ENCODE data around the gene BTLA. TPM values are rescaled to one million over a fixed set of nuclear protein-coding genes. Genes with fewer than 3 reads are reported as not detected.

The BTLA gene
- total and polyA plus RNA-seq, 10 of the 15 experiments (the other 5 are each of a cell fraction or from before 2014, with no cell fraction given), result 55.4 to 134 (median 84.2) TPM

GRCh38 chr3:112463250-112463649, 36.0 kb downstream of the BTLA start (continued):
- peak; percentile 74 for TF ChIP-seq RELB (IDR thresholded peaks at IDR 0.05; ENCODE audit: low read depth)
- TF ChIP-seq JUNB (IDR thresholded peaks at IDR 0.05), result no peak; the same call in 1 of the 2 replicates
- TF ChIP-seq SMARCA5 (IDR thresholded peaks at IDR 0.05), result no peak
- TF ChIP-seq RCOR1 (conservative IDR thresholded peaks at IDR 0.05; ENCODE audit: low read depth, low read length), result no peak
- no peak for TF ChIP-seq RB1 (IDR thresholded peaks at IDR 0.05; ENCODE audit: borderline replicate concordance)
- TF ChIP-seq SUPT20H (IDR thresholded peaks at IDR 0.05; ENCODE audit: borderline replicate concordance, control insufficient read depth, low read depth, low read length), result no peak
- peak; percentile 27 for TF ChIP-seq E2F8 (IDR thresholded peaks at IDR 0.05; ENCODE audit: low read depth, partially characterized antibody)
- no peak for TF ChIP-seq NFXL1 (IDR thresholded peaks at IDR 0.05; ENCODE audit: borderline replicate concordance)
- no peak for TF ChIP-seq ASH2L (IDR thresholded peaks at IDR 0.05; ENCODE audit: borderline replicate concordance, low read depth)
- TF ChIP-seq GATAD2B (conservative IDR thresholded peaks at IDR 0.05; ENCODE audit: low read depth), result 0 out of 2 replicates have a peak, but pooled peaks have one; percentile 49
- TF ChIP-seq RAD51 (IDR thresholded peaks at IDR 0.05), result no peak
- TF ChIP-seq HDGF (IDR thresholded peaks at IDR 0.05), result no peak
- TF ChIP-seq CBFB (IDR thresholded peaks at IDR 0.05; ENCODE audit: low read depth), result no peak
- peak; percentile 63; the same call in 1 of the 2 replicates for TF ChIP-seq CHD2 (IDR thresholded peaks at IDR 0.05; ENCODE audit: borderline replicate concordance, low read depth, low read length)
- TF ChIP-seq SRF (IDR thresholded peaks at IDR 0.05; ENCODE audit: low read depth in 2 of 2, low read length in 2 of 2), result no peak
- no peak for TF ChIP-seq WRNIP1 (IDR thresholded peaks at IDR 0.05; ENCODE audit: borderline replicate concordance, low read depth, low read length)
- no peak for TF ChIP-seq KLF5 (IDR thresholded peaks at IDR 0.05; ENCODE audit: partially characterized antibody)
- peak; percentile 82 for TF ChIP-seq BCL3 (IDR thresholded peaks at IDR 0.05; ENCODE audit: borderline replicate concordance, insufficient read depth, low read depth, low read length, poor library complexity, severe bottlenecking)
- TF ChIP-seq STAT1 (conservative IDR thresholded peaks at IDR 0.05), result no peak
- no peak for TF ChIP-seq EZH2 (IDR thresholded peaks at IDR 0.05; ENCODE audit: borderline replicate concordance, control insufficient read depth, low read depth, low read length)
- peak; percentile 64 for TF ChIP-seq RUNX3 (IDR thresholded peaks at IDR 0.05; ENCODE audit: low read length)
- no peak for TF ChIP-seq LARP7 (IDR thresholded peaks at IDR 0.05)
- peak; percentile 11 to 35; a peak in 1 of 4 replicates for TF ChIP-seq IKZF2 (IDR thresholded peaks at IDR 0.05)
- no peak for TF ChIP-seq POLR2AphosphoS5 (IDR thresholded peaks at IDR 0.05; ENCODE audit: low read length)
- TF ChIP-seq KDM1A (IDR thresholded peaks at IDR 0.05; ENCODE audit: borderline replicate concordance), result no peak
- TF ChIP-seq ZNF274 (IDR thresholded peaks at IDR 0.05; ENCODE audit: insufficient read depth, insufficient read length), result no peak
- no peak for TF ChIP-seq TCF7 (IDR thresholded peaks at IDR 0.05; ENCODE audit: borderline replicate concordance)
- TF ChIP-seq BRCA1 (IDR thresholded peaks at IDR 0.05; ENCODE audit: low read depth, low read length), result no peak
- TF ChIP-seq POU2F2 (IDR thresholded peaks at IDR 0.05; ENCODE audit: borderline replicate concordance, low read depth, low read length), result no peak
